Daoy (cell line): ENCODE measurements around the gene CXCR1. TPM values are rescaled to one million over a fixed set of nuclear protein-coding genes. Genes with fewer than 3 reads are reported as not detected.

Experiments
- total RNA-seq: library from RNA; depleted of rRNA; stranded (reverse); fragments of >200 nt; shearing (Covaris generic); gene quantifications from 2 replicates; pipeline ENCODE4 v1.2.3, GENCODE V29; 2014; rRNA removed

Gene CXCR1
- total RNA-seq, 1 experiment from 2014 or later, result not detected

Other genes starting within 250 kb of the CXCR1 start
- 0.80 and 2.6 TPM in 2 replicates for gene TNS1, start 164.0 kb downstream of the CXCR1 start, total RNA-seq
- gene RUFY4, start 97.7 kb downstream of the CXCR1 start, total RNA-seq, result not detected in 2 replicates
- not detected in 2 replicates for gene CXCR2, start 40.9 kb downstream of the CXCR1 start, total RNA-seq
- 293 and 345 TPM in 2 replicates for gene ARPC2, start 50.2 kb upstream of the CXCR1 start, total RNA-seq
- not detected in 2 replicates for gene GPBAR1, start 94.1 kb upstream of the CXCR1 start, total RNA-seq
- 237 and 278 TPM in 2 replicates for gene AAMP, start 103.2 kb upstream of the CXCR1 start, total RNA-seq
- gene PNKD, start 103.6 kb upstream of the CXCR1 start, total RNA-seq, result 25.0 and 36.4 TPM in 2 replicates
- 39.1 and 44.4 TPM in 2 replicates for gene TMBIM1, start 125.5 kb upstream of the CXCR1 start, total RNA-seq
- gene CATIP, start 189.9 kb upstream of the CXCR1 start, total RNA-seq, result not detected in 2 replicates
- gene SLC11A1, start 215.3 kb upstream of the CXCR1 start, total RNA-seq, result not detected in 2 replicates
- 27.4 and 36.3 TPM in 2 replicates for gene CTDSP1, start 232.9 kb upstream of the CXCR1 start, total RNA-seq